ENCODE measurements around the gene RXFP4. TPM values are rescaled to one million over a fixed set of nuclear protein-coding genes. Genes with fewer than 3 reads are reported as not detected.

Gene RXFP4
- total RNA-seq, 1 experiment from 2014 or later = not detected

DNA sequence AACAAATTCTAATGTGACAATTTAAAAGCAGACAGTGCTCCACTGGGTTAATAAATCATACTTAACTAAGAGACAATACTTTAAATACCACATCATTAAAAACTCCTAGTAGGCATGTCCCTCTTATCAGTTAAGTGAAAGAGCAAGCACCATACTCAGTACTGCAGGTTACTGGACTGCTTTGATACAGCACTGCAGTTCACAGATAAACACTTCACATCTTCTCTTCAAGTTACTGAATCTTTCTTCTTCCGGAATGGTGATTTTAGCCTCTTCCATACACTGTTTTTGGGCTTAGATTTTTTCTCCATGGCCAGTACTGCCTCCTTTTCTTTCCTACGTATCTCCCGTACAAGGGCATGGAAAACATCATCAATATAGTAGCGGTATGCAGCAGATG is 41.3 kb upstream of the RXFP4 start:
- H2BK20ac ChIP-seq (ENCODE audit: low read depth, low read length, poor library complexity, severe bottlenecking) = no peak overlapping the region
- no peaks in the 10 kb centered on the region for H3K9me3 Mint-ChIP-seq
- H3K79me1 ChIP-seq (ENCODE audit: insufficient read depth, low read depth, low read length, poor library complexity, severe bottlenecking) = no peaks in the 10 kb centered on the region
- no peak overlapping the region for H3K23ac ChIP-seq (ENCODE audit: insufficient read length, low read depth, low read length)
- DNase-seq = no peak
- H2AK5ac ChIP-seq (ENCODE audit: insufficient read length, low read length) = no peak overlapping the region
- no peaks in the 10 kb centered on the region for H4K20me1 ChIP-seq (ENCODE audit: control insufficient read depth, insufficient read depth, insufficient read length)
- H4K8ac ChIP-seq (replicated peaks; ENCODE audit: insufficient read length, low read depth, low read length) = no peak overlapping the region
- no peak overlapping the region for H3K9ac ChIP-seq (ENCODE audit: extremely low read depth, insufficient read length, low read length)
- H3K27me3 ChIP-seq (ENCODE audit: insufficient read depth, low read length) = no peaks in the 10 kb centered on the region
- no peaks in the 10 kb centered on the region for H3K23me2 ChIP-seq (ENCODE audit: insufficient read length, low read depth, low read length, poor library complexity, severe bottlenecking)
- H3K27ac ChIP-seq (ENCODE audit: insufficient read length, low read depth, low read length) = no peak overlapping the region
- no peak overlapping the region for H2BK5ac ChIP-seq (ENCODE audit: insufficient read length, low read length)
- H3K4me3 Mint-ChIP-seq = no peak overlapping the region
- H4K91ac ChIP-seq (ENCODE audit: insufficient read length, low read depth, low read length) = no peak overlapping the region
- no peak overlapping the region for H3K4ac ChIP-seq (ENCODE audit: low read depth, low read length)
- H3K27me3 Mint-ChIP-seq (ENCODE audit: low read depth) = no peaks in the 10 kb centered on the region
- no peak overlapping the region for H3T11ph ChIP-seq (ENCODE audit: low read length)
- H3K4me1 ChIP-seq (ENCODE audit: insufficient read depth, low read length) = no peaks in the 10 kb centered on the region
- H3K36me3 Mint-ChIP-seq (ENCODE audit: insufficient read depth in 1 of 3, low read depth in 3 of 3) = peaks cover 29 to 64% (median 63%) of the 10 kb centered on the region in 3 experiments; a peak in 6 of 7 replicates
- no peak overlapping the region for H2BK12ac ChIP-seq (ENCODE audit: insufficient read length, low read depth, low read length)
- H3K56ac ChIP-seq (ENCODE audit: insufficient read length, low read depth, low read length) = no peak overlapping the region
- TF ChIP-seq CTCF (conservative IDR thresholded peaks at IDR 0.05) = no peak
- no peak overlapping the region; a peak in 1 of 7 replicates for H3K27ac Mint-ChIP-seq
- WGBS (ENCODE audit: extremely low coverage, insufficient read length, low lambda C conversion rate) = no CpG with 5 or more reads among the region's 4 CpGs
- H4K5ac ChIP-seq (ENCODE audit: insufficient read length, low read depth, low read length) = no peak overlapping the region
- no peak overlapping the region for H3K18ac ChIP-seq (ENCODE audit: insufficient read length, low read depth, low read length)
- H3K4me2 ChIP-seq (ENCODE audit: insufficient read depth, insufficient read length, low read length) = no peak overlapping the region
- no peaks in the 10 kb centered on the region for H3K79me2 ChIP-seq (ENCODE audit: insufficient read depth, low read length)
- no peak overlapping the region for H2AFZ ChIP-seq (ENCODE audit: low read length)
- no peaks in the 10 kb centered on the region for H3K9me3 ChIP-seq (ENCODE audit: control insufficient read depth, low read depth, low read length)
- no peak overlapping the region for H2BK120ac ChIP-seq (ENCODE audit: low read depth, low read length, poor library complexity, severe bottlenecking)
- H3K14ac ChIP-seq (ENCODE audit: insufficient read depth, low read length) = no peak overlapping the region
- no peaks in the 10 kb centered on the region for H3K4me1 Mint-ChIP-seq
- no peak overlapping the region for H2BK15ac ChIP-seq (ENCODE audit: low read depth, low read length)
